ENCODE data around the gene ADAM15.

ADAM15 gene

GRCh38 chr1:155086856-155087535, 35.9 kb downstream of the ADAM15 start:
- DNase-seq (ENCODE audit: low read depth), result no peak

DNA sequence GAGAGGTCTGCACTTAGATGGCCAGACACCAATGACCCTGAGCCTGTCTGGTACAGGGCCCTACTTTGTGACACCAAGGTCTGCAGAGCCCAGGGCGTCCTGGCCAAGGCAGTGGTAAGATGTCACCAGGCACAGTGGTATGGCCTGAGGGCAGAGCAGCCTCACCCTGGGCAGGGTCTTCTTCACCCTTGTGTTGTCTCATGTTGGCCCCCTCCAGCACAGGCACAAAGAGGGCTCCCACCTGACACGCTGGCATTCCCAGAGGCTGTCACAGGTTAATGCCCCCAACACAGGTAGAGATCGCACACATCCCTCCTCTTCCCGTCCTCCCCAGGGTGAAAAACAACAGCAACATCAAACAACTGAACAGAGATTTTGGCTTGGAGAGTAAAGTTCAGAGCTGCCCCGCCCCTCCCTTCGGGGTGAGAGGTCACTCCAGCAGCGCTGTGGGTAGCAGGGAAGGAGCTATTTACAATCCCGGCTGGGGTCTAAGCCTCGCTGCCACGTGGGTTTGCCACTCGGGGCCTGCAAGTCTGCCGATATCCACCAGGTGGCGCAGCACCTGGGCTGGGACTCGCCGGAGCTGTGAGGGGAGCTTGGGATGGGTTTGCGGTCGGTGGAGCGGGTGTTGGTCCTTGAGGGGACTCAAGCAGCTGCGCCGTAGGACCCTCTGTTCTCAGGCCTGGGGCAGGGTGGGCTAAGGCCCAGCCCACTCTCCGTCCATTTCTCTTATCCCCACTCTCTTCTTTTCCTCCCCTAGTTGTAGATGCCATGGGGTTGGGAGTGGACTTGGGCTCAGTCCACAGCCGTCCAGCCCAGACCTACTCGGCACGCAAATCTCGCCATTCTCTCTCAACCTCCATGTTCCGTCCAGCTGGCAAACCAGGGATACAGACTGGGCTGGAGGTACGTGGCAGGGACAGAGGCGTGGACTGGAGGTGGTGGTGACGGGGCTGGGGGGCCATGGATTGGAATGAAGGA, 40.2 kb downstream of the ADAM15 start:
- DNase-seq (ENCODE audit: low read depth), result no peak

DNA sequence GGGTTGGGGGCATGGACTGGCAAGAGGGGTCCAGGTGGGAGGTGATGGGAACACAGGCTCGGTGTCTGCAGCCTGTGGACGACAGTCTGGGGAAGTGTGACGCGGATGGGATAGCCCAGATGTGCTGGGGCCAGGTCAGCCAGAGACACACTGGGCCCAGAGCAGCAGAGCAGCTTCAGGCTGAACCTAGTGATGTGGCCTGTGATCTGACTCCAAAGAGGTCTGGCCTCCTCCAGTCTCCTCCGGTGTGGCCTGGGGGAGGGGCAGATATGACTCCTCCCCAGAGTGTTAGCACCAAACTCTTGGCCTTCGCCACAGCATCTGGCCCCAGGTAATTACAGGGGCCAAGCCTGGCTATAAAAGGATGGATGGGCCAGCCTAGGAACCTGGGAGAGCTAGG, 41.0 kb downstream of the ADAM15 start:
- no peak for DNase-seq (ENCODE audit: low read depth)

DNA sequence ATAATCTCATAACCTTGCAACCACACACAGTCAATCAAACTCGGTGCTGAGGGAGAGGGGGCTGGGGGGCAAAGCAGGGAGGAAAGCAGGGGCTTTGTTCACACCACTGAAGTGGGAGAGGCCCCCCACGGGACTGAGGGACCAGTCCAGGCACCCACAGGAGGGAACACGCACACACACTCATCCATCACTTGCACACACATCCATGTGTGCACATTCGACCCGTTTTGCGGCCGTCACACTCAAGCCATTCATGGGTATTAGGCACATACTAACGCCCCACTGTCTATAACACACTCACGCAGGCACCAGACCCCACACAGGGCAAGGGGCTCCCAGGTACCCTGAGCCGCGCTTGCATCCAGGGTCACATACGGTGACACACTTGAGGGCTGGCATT, 41.5 kb downstream of the ADAM15 start:
- no peak for DNase-seq (ENCODE audit: low read depth)

- no peak for DNase-seq (ENCODE audit: low read depth)
Observed at GRCh38 chr1:155093911-155094621, 43.0 kb downstream of the ADAM15 start.

DNA sequence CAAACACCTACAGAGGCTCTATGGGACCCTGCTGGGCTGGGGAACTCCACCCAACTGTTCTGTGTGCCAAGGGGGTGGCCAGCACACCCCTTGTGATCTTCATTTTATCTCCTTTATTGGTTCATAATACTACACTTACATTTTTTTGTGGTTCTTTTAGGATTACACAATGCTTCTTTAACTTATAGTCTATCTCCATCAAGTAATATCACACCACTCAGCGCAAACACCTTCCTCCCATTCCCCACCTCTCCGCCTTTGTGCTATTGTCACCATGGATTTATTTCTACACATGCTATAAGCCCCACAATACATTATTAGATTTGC, 43.5 kb downstream of the ADAM15 start:
- no peak for DNase-seq (ENCODE audit: low read depth)

- no peak for DNase-seq (ENCODE audit: low read depth)
Observed at GRCh38 chr1:155099331-155099730, 48.2 kb downstream of the ADAM15 start.

GRCh38 chr1:155103325-155103724, 52.2 kb downstream of the ADAM15 start:
- no peak for DNase-seq (ENCODE audit: low read depth)

DNA sequence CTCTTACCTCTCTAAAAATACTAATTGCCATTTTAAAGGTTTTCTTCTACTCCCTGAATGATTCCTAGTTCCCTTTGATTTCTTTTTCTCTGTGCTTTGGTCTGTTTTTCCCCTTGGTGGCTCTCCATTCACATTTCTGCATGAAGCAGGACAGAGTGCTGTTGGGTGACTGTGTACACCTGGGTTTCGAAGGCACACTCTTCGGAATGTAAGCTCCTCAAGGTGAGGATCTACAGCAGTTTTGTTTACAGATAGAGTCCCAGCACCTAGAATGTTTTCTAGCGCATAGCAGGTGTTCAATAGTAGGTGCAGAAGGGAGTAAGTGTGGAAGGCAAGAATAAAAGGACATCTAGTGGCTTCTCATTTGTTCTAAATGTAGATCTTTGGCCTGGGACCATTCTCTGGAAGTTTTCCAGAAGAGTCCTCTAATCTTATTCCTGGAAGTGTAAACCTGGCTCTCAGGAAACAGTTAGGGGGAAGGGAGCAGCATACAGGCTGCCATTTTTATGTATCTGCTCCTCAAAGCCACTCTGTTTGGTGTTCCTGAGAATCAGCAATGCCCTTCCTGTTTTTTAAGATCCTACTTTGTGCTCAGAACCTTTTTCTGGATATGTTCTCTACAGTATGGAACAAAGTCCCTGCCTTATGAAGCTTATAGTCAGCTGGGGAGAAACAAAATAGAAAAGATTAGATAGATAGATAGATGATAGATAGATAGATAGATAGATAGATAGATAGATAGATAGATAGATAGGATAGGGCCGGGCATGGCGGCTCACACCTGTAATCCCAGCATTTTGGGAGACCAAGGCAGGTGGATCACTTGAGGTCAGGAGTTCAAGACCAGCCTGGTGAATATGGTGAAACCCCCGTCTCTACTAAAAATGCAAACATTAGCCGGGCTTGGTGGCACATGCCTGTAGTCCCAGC, 53.8 kb downstream of the ADAM15 start:
- no peak for DNase-seq (ENCODE audit: low read depth)

GRCh38 chr1:155105604-155106011, 54.5 kb downstream of the ADAM15 start:
- no peak for DNase-seq (ENCODE audit: low read depth)

GRCh38 chr1:155106862-155107261, 55.7 kb downstream of the ADAM15 start:
- no peak for DNase-seq (ENCODE audit: low read depth)

DNA sequence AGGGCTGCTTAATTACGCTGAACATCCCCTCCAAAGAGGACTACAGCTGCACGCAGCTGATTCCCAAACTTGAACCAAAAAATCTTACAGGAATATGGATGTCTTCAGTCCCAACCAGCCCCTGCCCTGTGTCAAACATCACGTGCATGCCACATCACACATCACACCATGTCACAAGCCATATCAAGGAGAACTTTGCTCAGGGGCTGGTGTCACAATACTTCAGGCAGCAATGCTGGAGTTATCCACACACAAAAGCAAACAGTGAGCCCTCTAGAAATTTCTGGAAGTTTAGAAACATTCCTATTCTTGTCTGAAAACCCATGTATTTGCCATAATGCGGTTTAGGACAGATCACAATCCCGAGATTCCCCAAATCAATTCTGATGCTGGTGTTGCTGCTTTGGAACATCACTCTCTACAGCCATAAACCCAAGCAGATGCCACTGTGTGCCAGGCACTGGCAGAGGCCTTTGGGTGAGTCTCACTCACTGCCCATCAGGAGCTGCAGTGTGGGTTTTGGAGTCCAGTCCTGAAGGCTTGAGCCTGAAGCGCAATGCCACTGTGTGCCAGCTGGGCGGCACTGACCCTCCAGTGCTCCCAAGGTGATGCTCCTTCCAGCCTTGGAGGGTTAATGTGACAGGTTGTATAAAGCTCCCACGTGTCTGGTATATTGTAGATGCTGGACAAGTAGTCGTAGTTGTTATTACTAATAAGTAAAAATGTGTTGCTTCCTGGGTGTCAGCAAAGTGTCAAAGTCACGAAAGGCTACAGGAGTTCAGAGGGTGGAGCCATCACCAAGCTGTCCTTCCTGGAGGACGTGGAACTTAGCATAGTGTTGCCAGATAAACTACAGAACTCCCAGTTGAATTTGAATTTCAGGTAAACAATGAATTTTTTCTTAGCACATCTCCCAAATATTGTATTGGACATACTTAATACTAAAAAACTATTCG, 56.5 kb downstream of the ADAM15 start:
- DNase-seq (ENCODE audit: low read depth), result no peak

GRCh38 chr1:155108296-155108695, 57.2 kb downstream of the ADAM15 start:
- DNase-seq (ENCODE audit: low read depth), result no peak

DNA sequence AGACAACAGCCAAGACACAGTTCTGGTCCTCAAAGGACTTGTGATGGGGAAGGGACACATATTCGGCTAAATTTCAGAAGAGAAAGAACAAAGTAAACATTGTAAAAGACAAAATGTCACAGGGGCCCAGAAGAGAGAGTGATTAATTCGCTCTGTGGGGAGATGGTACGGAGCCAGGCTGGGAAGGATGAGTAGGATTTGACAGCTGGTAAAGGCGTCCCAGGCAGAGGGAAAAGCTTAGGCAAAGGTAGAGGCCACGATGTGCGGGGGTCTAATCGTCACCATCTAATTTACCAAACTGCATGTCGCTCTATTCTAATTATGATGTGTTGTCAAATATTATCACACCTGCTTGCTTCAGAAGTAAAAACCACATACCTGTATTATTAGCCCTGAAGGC, 59.3 kb downstream of the ADAM15 start:
- no peak for DNase-seq (ENCODE audit: low read depth)

DNA sequence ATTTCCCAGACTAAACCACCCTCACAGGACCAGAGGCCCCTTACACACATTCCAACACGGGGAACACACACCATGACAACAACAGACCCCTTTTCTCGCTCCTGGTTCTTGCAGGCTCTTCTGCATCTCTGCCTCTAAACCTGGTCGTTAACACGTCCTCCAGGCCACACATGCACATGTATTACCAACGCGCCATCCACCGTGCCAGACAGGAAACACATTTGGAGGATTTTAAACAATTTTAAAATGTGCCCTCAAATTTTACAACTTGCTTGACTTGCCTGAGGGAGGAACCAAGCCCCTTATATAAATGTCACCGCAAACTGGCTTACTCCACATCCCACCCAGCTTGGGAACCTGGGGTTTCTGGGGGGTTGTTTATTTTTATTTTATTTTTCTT, 59.7 kb downstream of the ADAM15 start:
- DNase-seq (ENCODE audit: low read depth), result no peak
